GM21786 (cell line): ENCODE measurements around the gene CDKAL1.

ENCODE experiments used
- ATAC-seq: cut with Tn5 transposase; IDR thresholded peaks from one replicate; pipeline ENCODE4 v1.9.1; 2021; ENCODE audit not compliant: unreplicated experiment

CDKAL1 gene

DNA sequence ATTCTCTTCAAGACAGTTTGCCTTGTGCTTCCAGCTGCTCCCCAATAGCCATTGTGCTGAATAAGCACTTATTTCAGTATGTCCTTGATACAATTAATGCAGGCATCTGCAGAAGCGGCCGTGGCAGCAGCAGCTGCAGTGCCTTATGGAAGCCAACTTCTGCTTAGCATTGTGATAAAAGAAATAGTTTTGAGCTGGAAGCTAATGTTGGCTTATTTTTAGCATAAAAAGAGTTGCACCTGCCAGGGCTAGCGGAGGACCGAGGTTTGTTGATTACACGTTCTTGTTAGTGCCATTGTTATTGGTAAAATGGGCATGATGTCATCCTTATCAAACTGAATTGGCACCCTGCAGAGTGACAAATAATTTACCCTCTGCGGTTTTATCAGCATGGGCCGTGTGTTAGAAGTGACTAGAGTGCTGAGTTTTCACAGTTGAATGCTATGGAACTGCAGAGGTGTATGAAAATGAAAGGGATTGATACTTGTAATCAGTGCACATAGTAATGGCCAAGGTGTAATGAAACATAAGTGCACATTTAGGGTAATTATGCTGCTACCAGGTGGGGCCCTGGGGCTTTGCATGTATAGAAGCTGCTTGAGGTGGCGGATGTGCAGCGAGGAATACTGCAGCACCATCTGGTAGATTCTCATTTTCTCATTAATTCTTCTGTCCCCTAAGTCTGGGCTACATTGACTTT lies 334.3 kb downstream of the CDKAL1 start:
- no peak for ATAC-seq

DNA sequence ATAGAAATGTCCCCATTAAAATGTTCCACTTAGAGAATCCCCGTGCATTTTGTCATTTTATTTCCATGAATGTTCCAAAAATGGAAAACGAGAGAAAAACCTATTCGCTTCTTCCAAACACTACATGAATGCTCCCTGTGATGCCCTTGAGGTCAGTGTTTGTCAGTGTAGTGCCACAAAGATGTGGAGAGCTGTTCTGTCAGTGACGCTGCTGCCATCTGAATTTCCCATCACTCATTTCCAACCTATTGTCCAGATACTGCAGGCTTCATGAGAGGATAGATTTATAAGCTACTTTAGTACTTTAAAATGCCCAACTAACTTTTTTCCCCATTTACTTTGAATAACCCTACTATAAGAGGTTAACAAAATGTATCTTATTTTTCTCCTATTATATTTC lies 335.8 kb downstream of the CDKAL1 start:
- no peak for ATAC-seq

GRCh38 chr6:20870493-20870892 lies 336.2 kb downstream of the CDKAL1 start:
- ATAC-seq = no peak

DNA sequence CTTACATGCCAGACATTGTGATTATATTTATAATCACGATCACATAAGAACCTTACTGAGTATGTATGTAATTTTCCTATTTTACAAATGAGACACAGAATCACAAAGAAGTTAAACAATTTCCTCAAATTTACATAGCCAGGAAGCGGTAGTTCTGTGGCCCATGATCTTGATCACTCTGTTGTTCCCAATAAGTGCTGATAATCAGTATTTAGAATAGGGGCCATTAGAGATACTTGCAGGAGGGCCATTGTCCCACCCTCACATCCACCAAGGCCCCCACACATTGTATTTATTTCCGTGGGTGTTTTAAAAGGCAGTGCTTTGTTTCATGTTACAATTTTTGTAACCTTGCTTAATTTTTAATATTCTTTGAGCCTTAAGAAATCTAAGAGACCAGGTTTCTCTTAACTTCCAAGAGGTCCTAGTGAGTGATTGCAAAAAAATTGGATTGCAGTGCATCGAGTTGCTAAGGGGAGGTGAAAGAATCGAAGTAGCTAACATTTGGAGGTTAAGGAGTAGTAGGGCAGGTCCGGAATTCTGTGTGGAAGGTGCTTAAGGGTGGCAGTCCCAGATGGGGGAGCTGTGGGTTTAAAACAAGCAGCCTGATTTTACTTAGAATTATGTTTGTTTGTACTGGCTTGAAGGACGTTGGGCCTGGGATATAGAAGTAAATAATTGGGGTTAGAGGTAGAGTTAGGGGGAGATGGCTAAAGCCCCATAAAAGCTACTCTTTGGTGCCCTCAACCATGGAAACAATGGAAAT lies 339.4 kb downstream of the CDKAL1 start:
- no peak for ATAC-seq

GRCh38 chr6:20875369-20875963 lies 341.2 kb downstream of the CDKAL1 start:
- ATAC-seq = no peak

DNA sequence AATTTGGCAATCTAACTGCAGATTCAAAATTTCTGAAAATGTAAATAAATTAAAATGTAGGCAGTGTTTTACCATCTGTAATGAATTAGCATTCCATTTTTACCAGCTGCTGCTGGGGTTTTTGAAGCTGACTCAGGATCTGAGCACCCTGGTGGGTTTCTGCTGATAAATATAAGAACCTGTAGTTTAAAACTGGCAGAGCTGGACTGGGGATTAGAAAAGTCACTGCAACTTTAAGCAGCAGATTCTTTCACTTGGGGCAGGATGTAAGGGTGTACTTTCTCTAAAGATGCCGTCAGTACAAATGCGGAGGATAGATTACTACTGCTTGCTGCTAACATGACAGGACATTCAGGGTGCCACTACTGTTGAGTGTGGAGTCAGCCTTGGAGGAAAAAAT lies 341.8 kb downstream of the CDKAL1 start:
- no peak for ATAC-seq

GRCh38 chr6:20876561-20876960 lies 342.3 kb downstream of the CDKAL1 start:
- ATAC-seq = no peak

GRCh38 chr6:20877008-20877937 lies 343.0 kb downstream of the CDKAL1 start:
- peak; percentile 96 for ATAC-seq

- ATAC-seq = no peak
Observed at GRCh38 chr6:20879121-20879520, 344.9 kb downstream of the CDKAL1 start.

DNA sequence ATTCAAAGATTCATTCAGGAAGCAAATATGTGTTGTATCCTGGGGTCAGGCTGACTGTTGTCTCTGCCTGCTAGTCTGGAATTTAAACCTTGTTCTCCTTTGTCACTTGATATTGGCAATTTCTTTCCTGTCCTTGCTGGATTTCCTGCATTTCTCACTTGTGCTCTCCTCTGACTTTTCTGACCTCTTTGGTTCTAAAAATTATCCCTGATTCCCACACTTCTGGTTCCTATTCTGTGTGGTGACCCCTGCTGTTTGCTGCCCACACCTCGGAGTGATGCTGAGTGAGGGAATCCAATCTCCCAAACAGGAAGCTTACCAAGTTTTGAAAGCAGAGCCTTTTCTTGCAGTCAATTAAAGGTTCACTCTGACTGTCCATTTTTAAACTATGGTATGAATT lies 345.3 kb downstream of the CDKAL1 start:
- ATAC-seq = no peak

- no peak for ATAC-seq
Observed at GRCh38 chr6:20881365-20881764, 347.1 kb downstream of the CDKAL1 start.

- no peak for ATAC-seq
Observed at GRCh38 chr6:20882014-20882413, 347.8 kb downstream of the CDKAL1 start.

- ATAC-seq = no peak
Observed at GRCh38 chr6:20885076-20885475, 350.8 kb downstream of the CDKAL1 start.

DNA sequence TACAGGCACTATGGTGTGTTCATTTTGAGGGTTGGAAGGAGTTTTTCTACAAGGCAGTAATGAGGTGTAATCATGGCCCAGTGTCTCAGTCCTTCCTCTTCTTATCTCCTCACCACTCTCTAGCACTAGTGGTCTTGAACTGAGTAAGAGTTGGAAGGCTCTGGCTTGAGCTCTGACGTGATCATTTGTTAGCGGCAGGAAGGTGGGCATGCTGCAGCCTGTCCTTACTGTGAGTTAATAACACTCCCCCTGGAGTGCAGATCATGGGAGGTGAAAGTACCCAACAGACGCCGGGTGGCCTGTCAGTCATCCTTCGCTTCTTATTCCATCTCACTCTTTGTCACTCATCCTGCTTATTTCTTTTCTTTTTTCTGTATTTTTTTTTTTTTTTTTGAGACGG lies 356.9 kb downstream of the CDKAL1 start:
- ATAC-seq = no peak

DNA sequence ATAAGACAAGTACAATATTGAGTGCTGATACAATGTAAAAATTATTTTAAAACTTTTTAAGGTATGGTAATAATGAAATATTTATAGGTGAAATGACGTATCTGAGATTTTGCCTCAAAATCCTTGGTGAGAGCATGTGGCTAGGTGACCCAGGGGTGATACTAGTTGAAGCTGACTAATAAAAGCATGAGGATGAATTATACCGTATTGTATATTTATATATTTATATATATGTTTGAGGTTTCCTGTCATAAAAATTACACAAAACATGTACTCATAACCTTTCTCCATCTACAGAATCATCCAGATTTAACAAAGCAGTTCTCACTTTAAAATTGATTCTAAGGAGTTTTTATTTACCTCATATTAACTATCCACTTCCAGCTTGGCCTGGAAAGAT lies 358.1 kb downstream of the CDKAL1 start:
- ATAC-seq = no peak

DNA sequence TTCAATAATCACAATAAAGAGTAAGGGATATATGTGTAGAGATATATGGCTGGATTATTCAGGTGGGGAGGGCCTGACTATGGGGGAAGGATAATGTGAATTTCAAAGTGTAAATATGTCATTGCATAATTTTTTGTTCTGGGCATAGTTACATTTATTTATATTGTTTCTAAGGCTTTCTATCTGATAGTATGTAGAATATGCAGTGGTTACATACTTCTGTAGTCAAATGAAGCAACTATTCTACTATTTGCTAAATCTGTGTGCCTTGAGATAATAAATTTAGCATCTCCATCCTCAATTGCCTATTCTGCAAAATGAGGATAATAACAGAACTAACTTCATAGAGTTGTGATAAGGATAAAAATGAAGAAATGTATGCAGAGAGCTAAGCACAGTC lies 359.2 kb downstream of the CDKAL1 start:
- ATAC-seq = no peak

DNA sequence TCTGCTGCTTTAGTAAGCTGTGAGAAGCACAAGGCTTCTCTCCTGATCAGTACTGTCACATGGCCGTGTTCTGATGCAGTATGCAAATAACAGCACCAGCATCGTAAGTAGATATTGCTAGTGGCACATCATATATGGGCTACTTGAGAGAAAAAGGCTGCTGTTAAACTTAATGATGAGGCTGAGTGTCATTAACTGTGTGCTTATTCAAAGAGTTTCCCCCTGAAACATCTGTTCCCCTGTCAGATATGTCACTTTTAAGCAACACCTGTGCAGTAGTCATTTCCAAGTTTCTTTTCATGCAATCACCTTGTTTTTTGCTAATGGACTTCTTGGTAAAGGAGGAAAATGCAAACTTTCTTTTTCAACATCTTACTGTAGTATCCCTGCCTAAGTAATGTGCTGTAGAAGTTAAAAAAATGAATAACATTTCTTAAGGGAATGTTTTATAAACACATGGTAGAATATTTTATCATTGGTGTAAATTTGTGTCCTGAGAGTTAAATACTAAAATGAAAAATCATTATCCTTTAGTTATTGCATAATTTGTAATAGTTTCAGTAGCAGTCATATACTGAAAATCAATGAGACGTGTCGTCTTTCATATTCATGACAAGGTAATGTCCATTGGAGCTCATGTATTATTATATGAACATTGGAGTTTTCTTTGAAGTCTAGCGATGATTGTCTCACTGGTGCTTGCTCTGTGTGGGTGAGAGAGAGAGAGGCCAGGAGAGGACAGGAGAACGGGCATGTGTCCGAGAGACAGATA lies 366.3 kb downstream of the CDKAL1 start:
- peak; percentile 87 for ATAC-seq

DNA sequence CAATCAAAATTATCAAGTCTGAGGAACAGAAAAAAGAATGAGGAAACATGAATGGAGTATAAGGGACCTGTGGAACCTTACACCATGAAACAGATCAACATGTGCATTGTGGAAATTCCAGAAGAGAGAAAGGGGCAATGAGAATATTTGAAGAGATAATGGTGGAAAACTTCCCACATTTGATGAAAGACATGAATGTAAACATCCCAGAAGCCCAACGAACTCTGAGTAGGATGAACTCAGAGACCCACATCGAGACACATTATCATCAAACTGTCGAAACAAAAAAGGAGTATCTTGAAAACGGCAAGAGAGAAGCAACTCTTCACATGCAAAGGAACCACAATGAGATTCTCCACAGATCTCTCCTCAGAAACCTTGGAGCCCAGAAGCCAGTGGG lies 371.1 kb downstream of the CDKAL1 start:
- no peak for ATAC-seq

DNA sequence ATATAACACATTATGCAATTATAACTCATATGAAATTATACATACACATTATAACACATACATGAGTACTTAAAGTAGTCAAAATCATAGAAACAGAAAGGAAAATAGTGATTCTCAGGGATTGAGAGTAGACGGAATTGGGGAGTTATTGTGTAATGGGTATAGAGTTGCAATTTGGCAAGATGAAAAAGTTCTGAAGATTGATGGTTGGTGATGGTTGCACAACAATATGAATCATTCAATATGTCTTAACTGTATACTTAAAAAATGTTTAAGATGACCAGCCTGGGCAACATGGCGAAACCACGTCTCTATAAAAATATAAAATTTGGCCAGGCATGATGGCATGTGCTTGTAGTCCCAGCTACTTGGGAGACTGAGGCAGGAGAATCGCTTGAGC lies 372.7 kb downstream of the CDKAL1 start:
- ATAC-seq = no peak

DNA sequence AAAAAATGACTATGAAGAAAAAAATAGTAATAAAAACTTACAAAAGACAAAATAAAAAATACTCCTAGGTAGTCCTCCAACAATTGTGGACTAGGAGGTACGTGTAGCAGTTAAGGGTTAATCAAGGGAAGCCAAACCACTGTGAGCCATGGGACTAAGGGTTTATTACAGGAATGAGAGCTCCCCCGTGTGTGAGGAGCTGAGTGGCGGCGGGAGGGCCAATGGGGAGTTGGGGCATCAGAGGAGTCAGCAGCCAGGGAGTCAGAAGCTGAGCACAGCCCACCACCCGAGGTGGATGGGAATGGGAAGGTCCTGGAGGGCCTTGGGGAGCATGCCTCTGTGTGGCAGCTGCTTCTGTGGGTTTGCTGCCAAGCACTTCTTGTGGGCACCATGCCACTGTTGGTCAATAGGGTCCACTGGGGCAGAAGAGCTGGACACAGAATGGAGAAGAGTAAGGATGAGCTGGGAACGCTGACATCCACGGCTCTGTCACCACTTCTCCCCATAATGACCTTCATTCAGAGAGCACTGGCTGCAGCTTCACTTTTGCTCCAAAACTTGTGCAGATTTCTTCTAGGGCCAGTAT lies 373.3 kb downstream of the CDKAL1 start:
- ATAC-seq = no peak
